ENCODE results near the gene CHCHD4.
"Not testable (repeated sequence)": the region's sequence is repeated elsewhere in the genome, so short reads cannot be mapped to it uniquely, and the experiment has no call there.

Gene CHCHD4

DNA sequence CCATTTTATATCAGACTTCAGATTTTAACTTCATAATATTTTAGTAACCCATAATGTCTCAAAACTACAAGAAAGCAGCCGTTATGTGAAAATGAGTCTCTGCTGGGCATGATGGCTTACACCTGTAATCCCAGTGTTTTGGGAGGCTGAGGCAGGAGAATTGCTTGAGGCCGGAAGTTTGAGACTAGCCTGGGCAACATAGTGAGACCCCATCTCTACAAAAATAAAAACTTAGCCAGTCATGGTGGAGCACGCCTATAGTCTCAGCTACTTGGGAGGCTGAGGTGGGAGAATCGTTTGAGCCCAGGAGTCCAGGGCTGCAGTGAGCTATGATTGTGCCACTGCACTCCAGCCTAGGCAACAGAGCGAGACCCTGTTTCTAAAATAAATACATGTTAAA is 14.8 kb downstream of the CHCHD4 start:
- not testable (repeated sequence) for H3K4me1 ChIP-seq (ENCODE audit: control insufficient read depth, insufficient read depth, low read length); H3K9ac ChIP-seq (ENCODE audit: low read depth, low read length); H3K9me3 ChIP-seq (ENCODE audit: control insufficient read depth, insufficient read depth, low read length); H3K4me3 ChIP-seq (ENCODE audit: low read depth, low read length); H3K27me3 ChIP-seq (ENCODE audit: control insufficient read depth, insufficient read depth, low read length)
- H3K36me3 ChIP-seq (ENCODE audit: control insufficient read depth, insufficient read depth, low read length): peaks cover 11% of the 10 kb centered on the region

DNA sequence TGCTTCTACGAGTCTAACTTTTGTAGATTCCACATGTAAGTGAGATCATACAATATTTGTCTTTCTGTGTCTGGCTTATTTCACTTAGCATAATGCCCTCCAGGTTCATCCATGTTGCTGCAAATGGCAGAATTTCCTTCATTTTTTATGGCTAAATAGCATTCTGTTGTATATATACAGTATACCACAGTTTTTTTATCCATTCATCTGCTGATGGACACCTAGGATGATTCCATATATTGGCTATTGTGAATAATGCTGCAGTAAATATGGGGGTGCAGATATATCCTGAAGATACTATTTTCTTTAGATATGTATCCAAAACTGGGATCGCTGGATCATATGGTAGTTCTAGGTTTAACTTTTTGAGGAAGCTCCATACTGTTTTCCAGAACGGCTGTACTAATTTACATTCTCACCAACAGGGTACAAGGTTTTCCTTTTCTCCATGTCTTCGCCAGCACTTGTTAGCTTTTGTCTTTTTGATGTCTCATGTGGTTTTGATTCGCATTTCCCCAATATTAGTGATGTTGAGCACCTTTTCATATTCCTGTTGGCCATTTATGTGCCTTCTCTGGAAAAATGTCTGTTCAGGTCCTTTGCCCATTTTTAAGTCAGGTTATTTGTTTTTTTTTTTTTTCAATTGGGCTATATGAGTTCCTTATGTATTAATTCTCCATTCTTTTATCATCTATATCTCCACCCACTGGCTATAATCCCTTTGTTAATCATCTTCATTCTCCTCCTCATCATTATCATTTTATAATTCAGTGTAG is 26.9 kb downstream of the CHCHD4 start:
- H3K36me3 ChIP-seq (ENCODE audit: control insufficient read depth, insufficient read depth, low read length): no peaks in the 10 kb centered on the region
- H3K9ac ChIP-seq (ENCODE audit: low read depth, low read length): no peak overlapping the region
- no peak overlapping the region for H3K4me3 ChIP-seq (ENCODE audit: low read depth, low read length)
- H3K27me3 ChIP-seq (ENCODE audit: control insufficient read depth, insufficient read depth, low read length): no peaks in the 10 kb centered on the region
- no peaks in the 10 kb centered on the region for H3K4me1 ChIP-seq (ENCODE audit: control insufficient read depth, insufficient read depth, low read length)
- no peaks in the 10 kb centered on the region for H3K9me3 ChIP-seq (ENCODE audit: control insufficient read depth, insufficient read depth, low read length)

DNA sequence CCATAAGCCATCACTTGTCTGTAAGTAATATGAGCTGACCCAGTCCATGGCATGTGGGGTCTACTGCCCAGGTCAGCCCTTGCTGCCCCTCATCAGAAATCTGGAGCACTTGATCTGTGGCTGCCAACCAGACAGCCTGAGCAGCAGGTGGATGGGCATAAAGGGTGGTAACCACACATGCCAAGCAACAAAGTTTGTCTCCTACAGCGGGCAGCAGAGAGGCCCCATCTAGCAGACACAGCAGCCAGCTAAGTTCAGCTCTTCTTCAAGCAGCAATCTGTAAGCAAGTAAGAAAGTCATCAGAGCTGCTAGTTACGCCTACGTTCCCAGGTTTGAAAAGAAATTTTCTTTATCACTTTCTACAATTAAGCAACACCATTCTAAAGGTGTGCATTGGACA is 27.9 kb downstream of the CHCHD4 start:
- H3K36me3 ChIP-seq (ENCODE audit: control insufficient read depth, insufficient read depth, low read length): no peaks in the 10 kb centered on the region
- peaks cover 5% of the 10 kb centered on the region for H3K4me1 ChIP-seq (ENCODE audit: control insufficient read depth, insufficient read depth, low read length)
- no peak overlapping the region for H3K9ac ChIP-seq (ENCODE audit: low read depth, low read length)
- H3K9me3 ChIP-seq (ENCODE audit: control insufficient read depth, insufficient read depth, low read length): no peaks in the 10 kb centered on the region
- no peaks in the 10 kb centered on the region for H3K27me3 ChIP-seq (ENCODE audit: control insufficient read depth, insufficient read depth, low read length)
- no peak overlapping the region for H3K4me3 ChIP-seq (ENCODE audit: low read depth, low read length)

DNA sequence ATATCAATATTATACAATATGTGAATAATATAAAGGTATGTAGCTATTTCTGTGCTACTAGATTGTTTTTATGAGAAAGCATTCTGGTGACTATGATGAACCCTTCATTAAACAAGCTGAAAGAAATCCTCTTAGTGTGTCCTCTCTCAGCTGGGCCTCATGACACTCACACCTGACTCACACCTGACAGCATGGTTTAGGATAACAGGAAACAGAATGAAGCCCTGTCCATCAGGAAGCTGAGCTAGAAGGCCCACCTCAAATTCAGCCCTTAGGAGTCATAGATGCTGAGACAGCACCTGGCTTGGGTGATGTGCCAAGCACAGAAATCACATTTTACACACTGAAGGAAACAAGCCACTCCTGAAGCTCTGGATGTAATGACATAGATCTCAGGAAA is 30.8 kb downstream of the CHCHD4 start:
- Histone ChIP-seq H3K4me3 (ENCODE audit: low read depth, low read length) (no peak overlapping the region), H3K36me3 (ENCODE audit: control insufficient read depth, insufficient read depth, low read length) (no peaks in the 10 kb centered on the region), H3K4me1 (ENCODE audit: control insufficient read depth, insufficient read depth, low read length) (peaks cover 5% of the 10 kb centered on the region), H3K27me3 (ENCODE audit: control insufficient read depth, insufficient read depth, low read length) (no peaks in the 10 kb centered on the region), H3K9me3 (ENCODE audit: control insufficient read depth, insufficient read depth, low read length) (no peaks in the 10 kb centered on the region), H3K9ac (ENCODE audit: low read depth, low read length) (no peak overlapping the region)

DNA sequence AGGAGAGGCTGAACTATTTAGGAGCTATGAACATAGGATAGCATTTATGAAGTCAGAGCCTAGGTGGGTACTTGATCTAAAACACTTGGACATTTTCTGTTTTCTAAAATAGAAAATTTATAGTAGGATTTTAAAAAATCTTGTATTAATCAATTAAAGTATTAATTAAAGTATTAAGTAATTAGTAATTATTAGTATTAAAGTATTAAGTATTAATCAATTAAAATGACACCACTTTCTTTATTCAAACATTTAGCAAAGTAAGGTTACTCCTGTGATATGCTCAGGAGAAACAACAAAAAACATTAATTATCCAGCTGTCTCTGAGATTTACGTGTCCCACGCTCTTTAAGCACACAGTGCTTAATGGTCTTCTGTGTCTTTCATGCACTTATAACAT is 32.2 kb downstream of the CHCHD4 start:
- H3K27me3 ChIP-seq (ENCODE audit: control insufficient read depth, insufficient read depth, low read length): no peaks in the 10 kb centered on the region
- no peak overlapping the region for H3K9ac ChIP-seq (ENCODE audit: low read depth, low read length)
- H3K9me3 ChIP-seq (ENCODE audit: control insufficient read depth, insufficient read depth, low read length): peaks cover 7% of the 10 kb centered on the region
- H3K4me1 ChIP-seq (ENCODE audit: control insufficient read depth, insufficient read depth, low read length): peaks cover 5% of the 10 kb centered on the region
- H3K4me3 ChIP-seq (ENCODE audit: low read depth, low read length): no peak overlapping the region
- H3K36me3 ChIP-seq (ENCODE audit: control insufficient read depth, insufficient read depth, low read length): no peaks in the 10 kb centered on the region

DNA sequence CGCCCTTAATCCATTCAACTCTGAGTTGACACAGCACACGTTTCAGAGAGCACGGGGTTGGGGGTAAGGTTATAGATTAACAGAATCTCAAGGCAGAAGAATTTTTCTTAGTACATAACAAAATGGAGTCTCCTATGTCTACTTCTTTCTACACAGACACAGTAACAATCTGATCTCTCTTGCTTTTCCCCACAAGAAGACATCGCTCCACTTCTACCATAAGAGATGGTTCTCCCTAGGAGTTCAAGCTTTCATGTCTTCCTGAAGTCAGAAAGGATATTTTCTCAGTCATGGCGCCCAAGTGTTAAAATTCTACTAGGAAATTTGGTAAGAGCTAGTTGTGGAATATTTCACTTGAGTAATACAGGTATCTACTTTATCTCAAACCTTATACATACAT is 32.7 kb downstream of the CHCHD4 start:
- not testable (repeated sequence) for H3K9ac ChIP-seq (ENCODE audit: low read depth, low read length); H3K4me1 ChIP-seq (ENCODE audit: control insufficient read depth, insufficient read depth, low read length); H3K36me3 ChIP-seq (ENCODE audit: control insufficient read depth, insufficient read depth, low read length); H3K27me3 ChIP-seq (ENCODE audit: control insufficient read depth, insufficient read depth, low read length); H3K4me3 ChIP-seq (ENCODE audit: low read depth, low read length); H3K9me3 ChIP-seq (ENCODE audit: control insufficient read depth, insufficient read depth, low read length)

DNA sequence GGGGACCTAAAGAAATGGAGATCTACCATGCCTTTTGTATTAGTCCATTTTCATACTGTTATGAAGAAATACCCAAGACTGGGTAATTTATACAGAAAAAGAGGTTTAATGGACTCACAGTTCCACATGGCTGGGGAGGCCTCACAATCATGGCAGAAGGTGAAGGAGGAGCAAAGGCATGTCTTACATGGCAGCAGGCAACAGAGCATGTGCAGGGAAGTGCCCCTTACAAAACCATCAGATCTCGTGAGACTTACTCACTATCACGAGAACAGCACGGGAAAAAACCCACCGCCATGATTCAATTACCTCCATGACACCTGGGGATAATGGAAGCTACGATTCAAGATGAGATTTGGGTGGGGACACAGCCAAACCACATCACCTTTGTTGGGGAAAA is 37.2 kb downstream of the CHCHD4 start:
- H3K4me1 ChIP-seq (ENCODE audit: control insufficient read depth, insufficient read depth, low read length): not testable (repeated sequence)

GRCh38 chr3:14082108-14082657 is 42.5 kb downstream of the CHCHD4 start:
- H3K9me3 ChIP-seq (ENCODE audit: control insufficient read depth, insufficient read depth, low read length): no peaks in the 10 kb centered on the region
- H3K4me3 ChIP-seq (ENCODE audit: low read depth, low read length): no peak overlapping the region
- H3K36me3 ChIP-seq (ENCODE audit: control insufficient read depth, insufficient read depth, low read length): no peaks in the 10 kb centered on the region
- no peak overlapping the region for H3K9ac ChIP-seq (ENCODE audit: low read depth, low read length)
- H3K27me3 ChIP-seq (ENCODE audit: control insufficient read depth, insufficient read depth, low read length): no peaks in the 10 kb centered on the region
- H3K4me1 ChIP-seq (ENCODE audit: control insufficient read depth, insufficient read depth, low read length): no peaks in the 10 kb centered on the region

More for the DNA sequence above, 37.2 kb downstream of the CHCHD4 start:
- not testable (repeated sequence) for H3K4me3 ChIP-seq (ENCODE audit: low read depth, low read length); H3K27me3 ChIP-seq (ENCODE audit: control insufficient read depth, insufficient read depth, low read length); H3K36me3 ChIP-seq (ENCODE audit: control insufficient read depth, insufficient read depth, low read length); H3K9ac ChIP-seq (ENCODE audit: low read depth, low read length); H3K9me3 ChIP-seq (ENCODE audit: control insufficient read depth, insufficient read depth, low read length)

GRCh38 chr3:14077310-14077709 is 47.4 kb downstream of the CHCHD4 start:
- H3K4me3 ChIP-seq (ENCODE audit: low read depth, low read length): no peak overlapping the region
- H3K27me3 ChIP-seq (ENCODE audit: control insufficient read depth, insufficient read depth, low read length): no peaks in the 10 kb centered on the region
- no peak overlapping the region for H3K9ac ChIP-seq (ENCODE audit: low read depth, low read length)
- no peaks in the 10 kb centered on the region for H3K9me3 ChIP-seq (ENCODE audit: control insufficient read depth, insufficient read depth, low read length)
- no peaks in the 10 kb centered on the region for H3K4me1 ChIP-seq (ENCODE audit: control insufficient read depth, insufficient read depth, low read length)
- no peaks in the 10 kb centered on the region for H3K36me3 ChIP-seq (ENCODE audit: control insufficient read depth, insufficient read depth, low read length)

- H3K4me1 ChIP-seq (ENCODE audit: control insufficient read depth, insufficient read depth, low read length); H3K9ac ChIP-seq (ENCODE audit: low read depth, low read length); H3K4me3 ChIP-seq (ENCODE audit: low read depth, low read length); H3K36me3 ChIP-seq (ENCODE audit: control insufficient read depth, insufficient read depth, low read length); H3K9me3 ChIP-seq (ENCODE audit: control insufficient read depth, insufficient read depth, low read length); H3K27me3 ChIP-seq (ENCODE audit: control insufficient read depth, insufficient read depth, low read length): not testable (repeated sequence)
Observed at GRCh38 chr3:14075233-14075632, 49.4 kb downstream of the CHCHD4 start.

GRCh38 chr3:14064910-14065309 is 59.8 kb downstream of the CHCHD4 start:
- H3K27me3 ChIP-seq (ENCODE audit: control insufficient read depth, insufficient read depth, low read length): no peaks in the 10 kb centered on the region
- H3K4me3 ChIP-seq (ENCODE audit: low read depth, low read length): no peak overlapping the region
- H3K4me1 ChIP-seq (ENCODE audit: control insufficient read depth, insufficient read depth, low read length): no peaks in the 10 kb centered on the region
- no peak overlapping the region for H3K9ac ChIP-seq (ENCODE audit: low read depth, low read length)
- no peaks in the 10 kb centered on the region for H3K36me3 ChIP-seq (ENCODE audit: control insufficient read depth, insufficient read depth, low read length)
- no peaks in the 10 kb centered on the region for H3K9me3 ChIP-seq (ENCODE audit: control insufficient read depth, insufficient read depth, low read length)

- no peaks in the 10 kb centered on the region for H3K27me3 ChIP-seq (ENCODE audit: control insufficient read depth, insufficient read depth, low read length)
- H3K9me3 ChIP-seq (ENCODE audit: control insufficient read depth, insufficient read depth, low read length): no peaks in the 10 kb centered on the region
- H3K4me3 ChIP-seq (ENCODE audit: low read depth, low read length): no peak overlapping the region
- no peak overlapping the region for H3K9ac ChIP-seq (ENCODE audit: low read depth, low read length)
- H3K4me1 ChIP-seq (ENCODE audit: control insufficient read depth, insufficient read depth, low read length): no peaks in the 10 kb centered on the region
- no peaks in the 10 kb centered on the region for H3K36me3 ChIP-seq (ENCODE audit: control insufficient read depth, insufficient read depth, low read length)
Observed at GRCh38 chr3:14063152-14063551, 61.5 kb downstream of the CHCHD4 start.

All from iPS-15b (cell line).